NCI-H345 (cell line): ENCODE results near the gene CTAGE4.
"Not testable (repeated sequence)": the region's sequence is repeated elsewhere in the genome, so short reads cannot be mapped to it uniquely, and the experiment has no call there.

Experiments used
- DNase-seq: peaks from one replicate; lab custom pipeline; 2025; lab: John Stamatoyannopoulos, UW

CTAGE4 gene

GRCh38 chr7:144218581-144218980, 35.3 kb downstream of the CTAGE4 start:
- DNase-seq: not testable (repeated sequence)

GRCh38 chr7:144219149-144219548, 35.9 kb downstream of the CTAGE4 start:
- not testable (repeated sequence) for DNase-seq

DNA sequence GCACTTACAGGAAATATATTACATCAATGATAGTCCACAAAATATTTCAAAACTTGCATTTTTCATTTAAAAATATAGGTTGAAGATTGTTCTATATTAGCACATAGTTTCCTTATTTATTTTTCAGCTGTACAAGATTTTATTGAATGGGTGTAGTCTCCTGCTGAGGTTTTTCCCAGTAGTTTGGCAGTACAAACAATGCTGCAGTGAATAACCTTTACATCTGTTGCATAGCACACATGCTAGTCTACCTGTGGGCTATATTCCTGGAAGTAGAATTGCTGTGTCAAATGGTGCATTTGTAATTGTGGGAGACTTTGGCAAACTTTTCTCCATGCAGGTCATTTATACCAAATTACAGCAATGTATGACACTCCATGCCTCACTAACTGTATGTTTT, 37.3 kb downstream of the CTAGE4 start:
- not testable (repeated sequence) for DNase-seq

- DNase-seq: not testable (repeated sequence)
Observed at GRCh38 chr7:144223675-144224074, 40.4 kb downstream of the CTAGE4 start.

DNA sequence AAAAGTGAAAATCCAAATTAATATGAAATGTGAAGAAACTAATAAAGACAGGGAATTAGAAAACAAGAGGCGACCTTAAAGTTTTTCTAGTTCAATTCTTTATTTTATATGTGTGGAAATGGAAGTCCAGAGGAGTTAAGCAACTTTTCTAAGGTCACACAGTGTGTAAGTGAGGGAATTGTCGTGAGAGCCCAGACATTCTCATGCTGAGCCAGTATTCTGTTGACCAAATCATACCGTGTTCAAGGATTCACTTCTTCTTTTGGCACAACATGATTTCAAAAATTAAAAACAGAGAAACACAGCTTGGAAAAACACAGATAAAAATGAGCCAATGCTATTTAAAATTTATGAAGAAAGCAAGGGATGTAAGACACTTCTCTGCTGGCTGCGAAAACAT, 43.6 kb downstream of the CTAGE4 start:
- not testable (repeated sequence) for DNase-seq

- DNase-seq: not testable (repeated sequence)
Observed at GRCh38 chr7:144228810-144229209, 45.5 kb downstream of the CTAGE4 start.

DNA sequence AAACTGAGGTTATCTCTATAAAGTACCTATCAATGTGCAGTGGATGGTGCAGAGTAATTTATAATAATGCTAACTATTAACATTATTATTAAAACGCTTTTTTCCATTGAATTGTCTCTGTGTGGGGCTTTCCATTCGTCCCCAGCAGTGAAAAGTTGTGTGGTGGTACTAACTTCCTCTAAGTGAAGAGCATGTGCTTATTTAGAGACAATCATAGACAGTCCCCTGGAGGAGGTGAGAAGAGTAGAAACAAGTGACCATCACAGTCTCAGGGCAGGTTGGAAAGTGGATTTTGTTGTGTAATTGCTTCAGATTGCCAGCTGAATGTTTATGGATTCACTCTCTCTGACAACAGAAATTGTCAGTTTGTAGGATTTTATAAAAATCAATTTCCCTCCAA, 47.8 kb downstream of the CTAGE4 start:
- not testable (repeated sequence) for DNase-seq

DNA sequence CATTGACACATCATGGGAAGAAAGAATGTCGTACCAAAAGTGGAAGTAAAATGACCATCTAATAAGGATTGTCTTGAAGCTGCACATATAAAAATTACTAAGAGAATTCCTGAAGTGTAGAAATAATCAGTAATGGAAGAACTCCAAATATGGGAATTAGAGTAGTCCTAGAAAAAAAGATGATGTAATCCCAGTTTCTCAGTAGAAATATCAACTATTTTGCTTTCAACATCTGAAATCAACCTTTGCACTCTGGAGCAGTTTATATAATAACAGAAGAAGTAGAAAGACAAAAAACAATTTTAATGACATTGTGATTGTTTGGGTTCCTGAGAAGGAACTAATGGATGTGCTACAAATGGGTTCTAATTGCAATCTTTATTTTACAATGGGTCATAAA, 49.8 kb downstream of the CTAGE4 start:
- not testable (repeated sequence) for DNase-seq
